ENCODE results near the gene KLF7.
"Not testable (repeated sequence)": the region's sequence is repeated elsewhere in the genome, so short reads cannot be mapped to it uniquely, and the experiment has no call there.

Gene KLF7

GRCh38 chr2:207064128-207064690, 101.5 kb downstream of the KLF7 start:
- no peak for DNase-seq (ENCODE audit: low read depth in 2 of 2)

GRCh38 chr2:207061181-207061580, 104.6 kb downstream of the KLF7 start:
- no peak for DNase-seq (ENCODE audit: low read depth in 2 of 2)

- no peak for DNase-seq (ENCODE audit: low read depth in 2 of 2)
Measured at GRCh38 chr2:207055257-207055656, 110.5 kb downstream of the KLF7 start.

DNA sequence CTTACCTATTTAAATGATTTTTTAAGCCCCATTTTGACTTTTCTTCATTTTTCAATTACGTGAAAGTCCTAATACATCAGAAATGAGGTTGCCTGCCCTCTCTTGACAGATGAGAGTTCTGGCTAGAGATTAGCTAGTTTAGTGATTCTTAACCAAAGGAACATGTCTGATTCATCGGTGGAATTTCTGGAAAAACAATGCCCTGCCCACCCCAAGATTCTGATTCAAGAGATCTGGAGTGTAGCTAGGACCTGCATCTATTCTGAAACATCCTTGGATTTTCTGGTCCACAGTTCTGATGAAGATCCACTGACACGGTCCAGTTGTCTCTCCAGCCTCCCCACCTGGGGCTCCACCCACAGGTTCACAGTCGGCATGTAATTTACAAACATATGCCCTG, 111.2 kb downstream of the KLF7 start:
- no peak for DNase-seq (ENCODE audit: low read depth in 2 of 2)

DNA sequence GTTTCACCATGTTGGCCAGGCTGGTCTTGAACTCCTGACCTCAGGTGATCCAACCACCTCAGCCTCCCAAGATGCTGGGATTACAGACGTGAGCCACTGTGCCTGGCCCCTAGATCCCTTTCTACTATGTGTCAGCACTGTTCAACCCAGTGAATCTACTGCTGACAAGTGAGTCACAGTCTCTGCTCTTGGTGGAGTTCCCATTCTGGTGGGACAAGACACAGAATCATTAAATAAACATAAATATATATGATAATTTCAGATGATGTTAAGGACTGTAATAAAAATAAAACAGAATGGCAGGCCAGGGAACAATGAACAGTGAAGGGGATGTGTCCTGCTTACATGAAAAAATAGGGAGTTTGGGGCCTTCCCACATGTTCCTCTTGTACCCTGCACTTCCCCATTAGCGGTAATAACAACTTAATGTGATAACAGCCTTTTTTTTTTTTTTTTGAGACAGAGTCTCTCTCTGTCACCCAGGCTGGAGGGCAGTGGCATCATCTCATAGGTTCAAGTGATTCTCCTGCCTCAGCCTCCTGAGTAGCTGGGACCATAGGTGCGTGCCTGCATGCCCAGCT, 114.3 kb downstream of the KLF7 start:
- no peak for DNase-seq (ENCODE audit: low read depth in 2 of 2)

DNA sequence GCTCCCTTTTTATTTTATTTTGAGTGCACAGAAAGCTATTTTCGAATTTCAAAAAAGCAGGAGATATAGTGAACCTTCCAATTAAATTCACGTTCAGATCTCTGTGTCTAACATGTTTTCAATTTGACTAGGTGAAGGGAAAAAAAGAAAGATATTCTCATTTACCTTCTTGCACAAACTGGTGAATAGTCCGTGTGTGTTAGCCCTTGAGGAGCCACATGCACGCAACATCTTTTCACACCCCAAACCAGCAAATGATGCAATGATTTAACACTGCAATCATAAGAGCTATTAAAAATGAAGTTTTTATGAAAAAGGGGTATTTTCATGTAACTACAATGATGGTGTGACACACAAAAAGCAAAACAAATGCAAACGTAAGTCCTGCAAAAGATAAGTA, 116.6 kb downstream of the KLF7 start:
- no peak for DNase-seq (ENCODE audit: low read depth in 2 of 2)

DNA sequence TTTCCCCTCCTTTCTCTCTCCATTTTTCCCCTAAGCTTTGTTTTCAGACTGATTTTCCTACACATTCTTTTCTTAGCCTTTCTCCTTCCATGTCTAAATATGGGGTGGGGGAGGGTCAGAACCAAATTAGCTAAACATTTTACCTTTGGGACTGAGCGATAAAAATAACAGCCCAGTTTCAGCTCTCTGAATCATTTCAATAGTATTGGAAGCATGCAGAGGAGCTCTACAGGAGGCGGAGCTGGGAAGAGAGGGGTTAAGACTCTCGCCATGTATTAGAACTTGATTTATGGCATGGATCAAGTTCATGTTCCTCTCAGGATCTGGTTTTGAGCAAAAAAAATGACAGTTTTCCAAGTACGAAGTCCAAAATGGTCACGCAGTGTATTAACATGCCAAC, 117.3 kb downstream of the KLF7 start:
- DNase-seq (ENCODE audit: low read depth in 2 of 2), result no peak

DNA sequence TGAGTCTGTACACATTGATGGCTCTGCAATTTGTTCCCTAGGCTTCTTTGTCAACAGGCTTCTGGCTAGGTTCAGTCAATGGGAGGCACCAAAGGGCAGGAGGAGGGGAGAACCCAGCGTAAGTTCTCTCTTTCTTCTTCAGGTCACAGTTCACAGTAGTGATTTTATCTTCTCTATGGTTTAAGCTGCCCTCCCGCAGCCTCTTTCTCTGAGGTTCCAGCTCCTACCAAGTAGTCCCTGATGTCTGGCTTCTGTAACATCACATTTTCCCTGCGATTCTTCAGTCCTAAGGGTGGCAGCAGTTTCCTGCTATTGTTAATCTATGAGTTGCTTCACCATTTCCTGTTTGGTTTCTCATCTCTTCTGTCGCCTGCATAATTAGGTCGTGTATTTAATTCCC, 119.0 kb downstream of the KLF7 start:
- peak in 1 of 2 experiments; percentile 1 for DNase-seq (ENCODE audit: low read depth in 2 of 2)

- no peak for DNase-seq (ENCODE audit: low read depth in 2 of 2)
Measured at GRCh38 chr2:207045531-207045930, 120.2 kb downstream of the KLF7 start.

DNA sequence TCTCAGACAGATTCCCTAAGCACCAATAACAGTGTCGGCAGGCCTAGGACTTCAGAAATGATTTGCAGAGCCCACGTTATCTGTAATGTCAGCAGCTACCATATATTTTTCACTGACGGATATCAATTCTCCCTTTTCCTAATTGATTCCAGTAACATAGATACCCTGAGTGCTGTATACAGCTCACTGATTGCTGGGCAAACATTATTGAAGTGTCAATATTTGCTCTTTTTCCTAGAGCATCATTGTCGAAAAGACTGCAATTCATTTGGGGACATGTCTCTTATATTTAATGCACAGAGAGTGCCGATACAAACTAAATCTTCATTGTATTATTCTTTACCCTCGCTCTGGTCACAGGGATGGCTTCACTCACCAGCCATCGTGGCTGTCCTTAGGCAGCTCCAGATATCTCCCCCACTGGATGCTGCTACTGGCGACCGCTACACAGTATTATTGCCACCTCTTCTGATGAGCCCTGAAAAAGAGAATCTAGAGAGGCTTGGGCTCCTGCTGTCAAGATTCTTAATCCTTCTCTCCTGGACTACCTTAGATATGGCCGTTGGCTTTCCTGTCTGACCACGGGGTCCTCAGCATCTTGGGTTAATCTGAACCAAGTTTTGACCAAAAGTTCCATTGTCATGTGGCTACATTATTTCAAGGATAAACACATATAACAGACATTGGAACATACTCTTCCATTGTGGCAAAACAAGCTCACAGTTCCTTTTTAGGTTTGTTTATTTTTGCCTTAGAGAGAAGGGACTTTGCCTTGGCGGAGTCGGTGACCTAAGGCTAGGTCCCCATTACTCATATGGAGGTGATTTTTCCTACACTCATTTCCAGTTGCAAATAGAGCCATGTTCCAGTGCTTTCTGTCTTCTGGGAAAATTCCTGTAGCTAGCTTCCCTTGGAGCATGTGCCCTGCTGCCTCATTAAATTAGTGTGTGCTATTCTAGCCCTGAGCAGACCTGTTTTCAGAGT, 121.1 kb downstream of the KLF7 start:
- DNase-seq (ENCODE audit: low read depth in 2 of 2), result no peak

DNA sequence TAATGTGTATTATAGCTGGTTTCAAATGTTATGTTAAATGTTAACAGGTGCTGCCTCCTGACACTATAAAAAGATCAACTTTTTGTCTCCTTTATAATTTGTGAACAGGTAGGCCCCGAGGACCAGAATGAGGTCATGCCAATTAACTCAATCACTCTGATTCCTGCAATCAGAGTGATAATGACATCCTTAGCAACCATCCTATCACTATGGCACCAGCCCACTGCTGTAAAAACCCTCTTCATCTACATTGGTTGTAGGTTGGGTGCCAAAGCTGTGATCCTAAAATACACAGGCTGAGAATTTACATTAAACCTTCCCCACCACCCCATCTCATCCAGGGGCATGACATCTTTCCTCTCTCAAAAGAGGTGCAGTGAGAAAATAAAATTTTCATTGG, 122.9 kb downstream of the KLF7 start:
- DNase-seq (ENCODE audit: low read depth in 2 of 2), result no peak

- no peak for DNase-seq (ENCODE audit: low read depth in 2 of 2)
Measured at GRCh38 chr2:207041786-207042554, 123.8 kb downstream of the KLF7 start.

DNA sequence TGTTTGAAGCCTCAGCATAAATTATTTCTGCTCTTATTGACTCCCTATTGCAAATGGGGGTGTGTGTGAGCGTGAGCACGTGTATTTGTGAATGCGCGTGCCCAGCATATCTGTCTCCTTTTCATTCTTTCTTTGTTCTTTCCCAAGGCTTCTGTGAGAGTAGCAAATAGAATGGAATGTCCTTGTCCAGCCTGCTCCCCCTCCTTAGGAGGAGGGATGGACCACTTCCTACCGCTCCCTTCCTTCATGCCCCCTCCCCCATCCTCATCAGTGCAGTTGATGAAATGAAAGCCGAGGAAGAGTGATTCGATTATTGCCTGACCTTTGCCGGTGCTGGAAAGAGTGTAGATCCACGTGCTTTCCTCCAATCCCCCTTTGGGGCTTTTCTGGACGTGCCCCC, 124.5 kb downstream of the KLF7 start:
- DNase-seq (ENCODE audit: low read depth in 2 of 2), result no peak

DNA sequence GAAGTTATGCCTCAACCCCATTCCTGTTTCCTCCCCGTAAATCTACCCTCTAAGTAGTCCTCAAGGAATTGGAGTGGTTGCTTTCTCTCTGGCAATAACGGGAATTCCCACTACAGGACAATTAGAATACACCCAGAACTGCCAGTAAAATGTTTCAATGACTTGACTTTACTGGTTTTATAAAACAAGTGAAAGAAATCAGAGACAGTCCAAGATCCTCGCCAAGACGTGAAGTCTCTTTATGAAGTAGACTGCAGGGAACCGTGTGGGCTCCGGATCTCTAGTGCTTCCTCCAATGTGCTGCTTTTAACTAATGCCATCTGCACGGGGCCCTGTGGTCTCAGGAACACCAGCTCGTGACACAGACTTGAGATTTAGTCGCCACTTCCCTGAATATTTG, 125.1 kb downstream of the KLF7 start:
- no peak for DNase-seq (ENCODE audit: low read depth in 2 of 2)

DNA sequence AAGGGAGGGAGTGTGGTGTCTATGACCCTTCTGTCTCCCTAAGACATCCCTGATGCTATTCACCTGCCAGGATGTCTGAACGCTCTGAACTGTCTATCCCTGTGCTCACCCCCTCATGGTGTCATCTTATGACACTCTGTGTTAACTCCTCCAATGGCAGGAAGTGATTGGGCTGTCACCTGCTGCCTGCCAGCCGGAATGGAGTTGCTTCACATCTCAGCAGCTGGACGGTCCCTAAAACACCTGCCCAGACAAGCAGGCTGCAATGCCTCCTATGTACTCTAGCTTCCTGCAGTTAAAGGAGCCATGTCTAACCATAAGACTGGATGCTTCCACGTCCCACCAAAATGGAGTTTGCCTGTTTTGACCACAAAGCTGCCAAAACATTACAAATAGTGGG, 126.5 kb downstream of the KLF7 start:
- DNase-seq (ENCODE audit: low read depth in 2 of 2), result no peak

DNA sequence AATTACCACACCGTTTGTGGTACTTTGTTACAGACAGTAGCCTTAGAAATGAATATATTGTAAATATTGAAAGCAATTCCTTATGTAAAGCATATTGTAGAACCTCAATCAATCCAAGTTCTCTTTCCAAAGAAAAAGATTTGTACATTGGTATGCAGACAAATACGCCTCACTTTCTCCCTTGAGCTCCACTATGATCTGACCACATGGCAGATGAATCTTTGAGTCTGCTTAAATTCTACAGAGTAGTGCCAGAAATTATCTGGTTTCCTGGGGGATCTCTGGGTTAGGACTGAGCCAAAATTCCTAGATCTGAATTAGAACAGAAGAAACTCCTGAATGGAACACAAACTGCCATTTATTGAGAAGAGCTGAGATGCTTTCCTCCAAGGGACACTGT, 127.4 kb downstream of the KLF7 start:
- DNase-seq (ENCODE audit: low read depth in 2 of 2), result no peak

DNA sequence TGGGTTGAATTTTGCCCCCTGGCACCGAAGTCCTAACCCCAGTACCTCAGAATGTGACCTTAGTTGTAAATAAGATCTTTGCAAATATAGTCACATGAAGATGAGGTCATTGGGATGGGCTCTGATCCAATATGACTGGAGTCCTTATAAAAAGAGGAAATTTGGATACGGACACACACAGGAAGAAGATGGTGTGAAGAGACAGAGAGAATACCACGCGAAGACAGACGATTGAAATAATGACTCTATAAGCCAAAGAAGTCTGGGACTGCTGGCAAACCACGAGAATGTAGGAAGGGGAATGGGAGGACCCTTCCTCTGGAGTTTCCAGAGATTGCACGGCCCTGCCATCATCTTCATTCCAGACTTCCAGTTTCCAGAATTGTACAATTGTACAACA, 127.9 kb downstream of the KLF7 start:
- no peak for DNase-seq (ENCODE audit: low read depth in 2 of 2)

GRCh38 chr2:207037023-207037422, 128.7 kb downstream of the KLF7 start:
- DNase-seq (ENCODE audit: low read depth in 2 of 2), result not testable (repeated sequence)

GRCh38 chr2:207035875-207036274, 129.9 kb downstream of the KLF7 start:
- no peak for DNase-seq (ENCODE audit: low read depth in 2 of 2)

GRCh38 chr2:207032490-207032889, 133.3 kb downstream of the KLF7 start:
- no peak for DNase-seq (ENCODE audit: low read depth in 2 of 2)

Measured in stimulated activated CD4-positive, alpha-beta T cell treated with anti-CD3 and anti-CD28 coated beads, Interleukin-12 subunit alpha, Interleukin-12 subunit beta, amount 100 ng/mL, for 24 hours (primary cell).